Measurements from ENCODE around the gene OGFR. TPM values are rescaled to one million over a fixed set of nuclear protein-coding genes. Genes with fewer than 3 reads are reported as not detected.

Gene OGFR
- total and polyA plus RNA-seq, 8 donors, result 23.2 to 58.3 (median 31.6) TPM

DNA sequence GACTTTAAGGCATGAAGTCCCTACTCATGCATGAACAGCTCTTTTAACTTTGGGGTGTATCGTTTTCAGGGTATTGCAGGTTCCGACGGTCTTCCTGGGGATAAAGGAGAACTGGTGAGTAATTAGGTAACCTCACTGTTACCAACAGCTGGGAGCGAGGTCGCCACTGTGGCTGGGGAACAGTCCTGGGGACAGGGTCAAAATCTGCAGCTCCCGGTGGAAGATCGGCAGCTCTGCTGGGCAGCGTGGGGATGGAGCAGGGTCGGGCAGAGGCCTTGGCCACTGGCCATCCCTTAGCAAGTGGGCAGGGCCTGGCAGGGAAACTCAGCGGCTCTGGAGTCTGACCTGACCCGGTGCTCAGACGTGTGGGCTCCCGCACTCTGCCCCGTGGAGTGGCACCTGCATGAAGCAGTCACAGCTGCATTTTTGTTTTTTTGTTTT is 28.3 kb downstream of the OGFR start:
- no peaks in the 10 kb centered on the region for H3K36me3 ChIP-seq
- peak overlapping the region in 1 of 2 donors; percentile 76 for H3K27ac ChIP-seq
- H3K4me1 ChIP-seq, result peaks cover 6 to 30% of the 10 kb centered on the region in 2 donors
- H3K9me3 ChIP-seq, result no peaks in the 10 kb centered on the region
- ATAC-seq, result peak; percentile 7
- peaks cover 0 to 9% of the 10 kb centered on the region in 2 donors for H3K27me3 ChIP-seq
- TF ChIP-seq, protein P1, sequence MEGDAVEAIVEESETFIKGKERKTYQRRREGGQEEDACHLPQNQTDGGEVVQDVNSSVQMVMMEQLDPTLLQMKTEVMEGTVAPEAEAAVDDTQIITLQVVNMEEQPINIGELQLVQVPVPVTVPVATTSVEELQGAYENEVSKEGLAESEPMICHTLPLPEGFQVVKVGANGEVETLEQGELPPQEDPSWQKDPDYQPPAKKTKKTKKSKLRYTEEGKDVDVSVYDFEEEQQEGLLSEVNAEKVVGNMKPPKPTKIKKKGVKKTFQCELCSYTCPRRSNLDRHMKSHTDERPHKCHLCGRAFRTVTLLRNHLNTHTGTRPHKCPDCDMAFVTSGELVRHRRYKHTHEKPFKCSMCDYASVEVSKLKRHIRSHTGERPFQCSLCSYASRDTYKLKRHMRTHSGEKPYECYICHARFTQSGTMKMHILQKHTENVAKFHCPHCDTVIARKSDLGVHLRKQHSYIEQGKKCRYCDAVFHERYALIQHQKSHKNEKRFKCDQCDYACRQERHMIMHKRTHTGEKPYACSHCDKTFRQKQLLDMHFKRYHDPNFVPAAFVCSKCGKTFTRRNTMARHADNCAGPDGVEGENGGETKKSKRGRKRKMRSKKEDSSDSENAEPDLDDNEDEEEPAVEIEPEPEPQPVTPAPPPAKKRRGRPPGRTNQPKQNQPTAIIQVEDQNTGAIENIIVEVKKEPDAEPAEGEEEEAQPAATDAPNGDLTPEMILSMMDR (IDR thresholded peaks at IDR 0.05), result no peak
- intact Hi-C loops (cut with DNase I), result no loop called here
- H3K4me3 ChIP-seq, result peak overlapping the region in 1 of 2 donors; percentile 26
- DNase-seq, result peak in 1 of 4 donors; percentile 84

DNA sequence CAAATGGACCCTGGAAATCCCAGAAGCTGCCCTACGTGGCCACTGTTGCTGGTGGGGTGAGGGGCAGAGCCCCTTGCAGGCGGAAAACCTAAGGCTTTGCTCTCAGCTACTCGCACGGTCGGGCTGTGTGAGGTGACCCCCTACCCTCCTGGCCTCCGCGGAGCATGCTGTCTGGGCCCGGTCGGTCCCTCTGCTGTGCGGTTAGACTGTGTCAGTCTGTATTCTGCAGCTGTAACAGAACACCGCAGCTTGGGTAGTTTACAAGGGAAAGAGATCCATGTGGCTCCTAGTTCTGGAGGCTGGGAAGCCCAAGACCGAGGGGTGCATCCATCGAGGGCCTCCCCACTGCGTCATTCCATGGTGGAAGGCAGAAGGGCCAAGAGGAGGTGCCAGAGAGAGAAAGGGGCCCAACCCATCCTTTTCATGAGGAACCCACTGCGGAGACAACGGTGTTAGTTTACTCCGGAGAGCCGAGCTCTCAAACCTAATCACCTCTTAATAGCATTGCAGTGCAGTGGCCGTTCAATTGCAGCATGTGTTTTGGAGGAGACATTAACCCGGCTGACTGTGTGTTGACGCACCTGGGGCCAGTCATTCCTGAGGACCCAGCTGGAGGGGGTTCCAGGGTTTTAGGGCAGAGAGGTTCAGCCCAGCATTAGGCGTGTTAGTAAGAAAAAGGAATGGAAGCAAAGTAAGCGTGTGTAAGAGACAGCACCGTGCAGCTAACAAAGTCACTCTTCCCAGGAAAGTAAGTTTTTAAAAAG is 30.5 kb downstream of the OGFR start:
- Histone ChIP-seq H3K27ac (no peak overlapping the region), H3K4me3 (no peak overlapping the region), H3K36me3 (no peaks in the 10 kb centered on the region), H3K4me1 (peaks cover 6 to 33% of the 10 kb centered on the region in 2 donors), H3K9me3 (no peaks in the 10 kb centered on the region), H3K27me3 (peaks cover 0 to 9% of the 10 kb centered on the region in 2 donors)
- TF ChIP-seq, protein P1 (IDR thresholded peaks at IDR 0.05), result no peak
- ATAC-seq (no peak), DNase-seq (peak in 1 of 4 donors; percentile 57)
- intact Hi-C loops (cut with DNase I), result no loop called here

DNA sequence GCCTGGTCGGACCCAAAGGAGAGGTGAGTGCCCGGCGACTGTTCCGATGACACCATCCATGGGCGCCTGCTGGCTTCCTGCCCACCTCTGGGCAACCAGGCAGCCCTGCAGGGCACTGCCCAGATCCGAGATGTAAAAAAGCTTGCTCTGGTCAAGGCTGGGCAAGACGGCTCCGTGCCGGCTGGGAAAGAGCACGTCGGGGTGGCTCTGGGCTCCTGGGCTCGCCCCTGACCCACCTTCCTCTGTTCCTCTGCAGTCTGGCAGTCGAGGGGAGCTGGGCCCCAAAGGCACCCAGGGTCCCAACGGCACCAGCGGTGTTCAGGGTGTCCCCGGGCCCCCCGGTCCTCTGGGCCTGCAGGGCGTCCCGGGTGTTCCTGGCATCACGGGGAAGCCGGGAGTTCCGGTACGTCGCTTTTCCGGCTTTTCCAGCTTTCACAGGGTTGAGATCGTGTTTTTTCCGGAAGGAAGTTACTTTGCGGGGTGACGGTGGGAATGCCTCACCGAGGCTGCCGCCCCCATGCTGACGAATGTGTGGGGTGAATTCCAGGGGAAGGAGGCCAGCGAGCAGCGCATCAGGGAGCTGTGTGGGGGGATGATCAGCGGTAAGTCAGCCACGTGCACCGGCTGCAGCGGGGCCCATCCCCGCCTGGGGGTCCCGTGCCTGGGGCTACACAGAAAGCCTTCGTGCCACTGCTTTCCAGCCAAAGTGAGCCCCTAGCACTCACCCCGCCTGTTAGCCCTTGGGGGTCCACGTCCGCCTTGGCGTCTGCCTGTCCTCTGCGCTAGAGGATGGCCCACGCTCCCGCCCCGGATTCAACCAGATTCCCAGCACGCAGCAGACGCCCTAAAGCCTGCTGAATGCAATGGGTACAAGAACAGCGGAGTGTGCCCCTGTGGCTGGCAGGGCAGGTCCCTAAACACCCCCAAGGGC is 31.6 kb downstream of the OGFR start:
- DNase-seq (peak in 2 of 4 donors; percentile 27 to 65), ATAC-seq (no peak)
- H3K27me3 ChIP-seq, result peaks cover 0 to 9% of the 10 kb centered on the region in 2 donors
- no peaks in the 10 kb centered on the region for H3K9me3 ChIP-seq
- H3K27ac ChIP-seq, result no peak overlapping the region
- H3K4me3 ChIP-seq, result no peak overlapping the region
- intact Hi-C loops (cut with DNase I), result no loop called here
- peaks cover 6 to 33% of the 10 kb centered on the region in 2 donors for H3K4me1 ChIP-seq
- TF ChIP-seq, protein P1 (IDR thresholded peaks at IDR 0.05), result no peak
- H3K36me3 ChIP-seq, result no peaks in the 10 kb centered on the region

DNA sequence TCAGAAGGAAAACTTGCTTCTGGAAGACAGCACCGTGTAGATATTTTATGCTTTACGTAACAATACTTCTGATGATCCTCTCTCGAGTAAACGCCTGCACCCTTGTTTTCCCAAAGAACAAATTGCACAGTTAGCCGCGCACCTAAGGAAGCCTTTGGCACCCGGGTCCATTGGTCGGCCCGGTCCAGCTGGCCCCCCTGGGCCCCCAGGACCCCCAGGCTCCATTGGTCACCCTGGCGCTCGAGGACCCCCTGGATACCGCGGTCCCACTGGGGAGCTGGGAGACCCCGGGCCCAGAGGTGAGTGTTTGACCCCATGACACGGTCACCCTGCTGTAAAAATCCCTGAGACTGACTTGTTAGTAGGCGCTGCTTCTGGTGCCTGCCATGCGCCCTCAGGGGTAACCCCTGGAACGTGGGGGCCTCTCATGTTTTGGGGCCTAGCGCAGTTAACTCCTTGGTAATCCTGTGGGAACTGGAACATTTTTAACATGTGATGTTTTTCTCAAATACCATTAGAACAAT is 32.4 kb downstream of the OGFR start:
- Histone ChIP-seq H3K4me1 (peaks cover 3 to 26% of the 10 kb centered on the region in 2 donors), H3K27me3 (peaks cover 0 to 9% of the 10 kb centered on the region in 2 donors), H3K27ac (no peak overlapping the region), H3K4me3 (no peak overlapping the region), H3K9me3 (no peaks in the 10 kb centered on the region), H3K36me3 (no peaks in the 10 kb centered on the region)
- TF ChIP-seq, protein P1 (IDR thresholded peaks at IDR 0.05), result no peak
- ATAC-seq, result no peak
- DNase-seq, result peak in 1 of 4 donors; percentile 53
- intact Hi-C loops (cut with DNase I), result no loop called here

All from left lung (tissue), 10 donors.